Ramos (cell line): ENCODE measurements around the gene TCF23.
"Not testable (repeated sequence)": the region's sequence is repeated elsewhere in the genome, so short reads cannot be mapped to it uniquely, and the experiment has no call there.

ENCODE experiments used
- in situ Hi-C: fragments of 300-500 bp; cut with MboI; formaldehyde crosslinking; loops from one replicate; pipeline ENCODE4 v1.14.3; 2022; ENCODE audit warnings: low sequenced_read_pairs; ENCODE audit not compliant: unreplicated experiment

The TCF23 gene

DNA sequence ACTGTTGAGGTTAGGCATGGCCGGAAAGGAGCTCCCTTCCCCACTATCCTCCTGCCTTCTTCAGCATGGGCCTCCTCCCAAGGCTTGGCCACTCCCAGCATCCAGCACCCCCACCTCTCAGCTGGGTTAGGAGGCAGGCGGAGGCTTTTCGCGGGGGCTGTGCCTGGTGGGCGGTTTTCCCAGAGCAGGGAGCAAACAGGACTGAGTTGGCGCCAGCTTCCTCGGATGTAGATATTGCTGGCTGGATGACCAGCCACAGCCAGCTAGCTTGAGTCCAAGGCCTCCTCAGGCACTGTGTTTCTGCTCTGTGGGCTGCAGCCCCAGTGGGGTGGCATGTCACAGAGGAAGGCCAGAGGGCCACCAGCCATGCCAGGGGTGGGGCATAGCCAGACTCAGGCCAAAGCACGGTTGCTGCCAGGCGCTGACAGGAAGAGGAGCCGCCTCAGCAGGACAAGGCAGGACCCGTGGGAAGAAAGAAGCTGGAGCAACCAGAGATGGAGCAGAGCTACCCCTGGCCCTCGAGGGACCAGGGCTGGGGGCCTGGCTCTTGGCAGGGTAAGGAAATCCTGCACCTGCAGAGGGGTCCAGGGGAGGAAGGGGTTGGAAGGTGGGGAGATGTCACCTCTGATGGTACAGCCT is at the start of gene TCF23:
TSS of gene TCF23 (plus strand) at position 204 of the 639 bp plus-strand sequence. CDS start at position 334, 130 bp downstream.
- in situ Hi-C loops, result no loop called here

DNA sequence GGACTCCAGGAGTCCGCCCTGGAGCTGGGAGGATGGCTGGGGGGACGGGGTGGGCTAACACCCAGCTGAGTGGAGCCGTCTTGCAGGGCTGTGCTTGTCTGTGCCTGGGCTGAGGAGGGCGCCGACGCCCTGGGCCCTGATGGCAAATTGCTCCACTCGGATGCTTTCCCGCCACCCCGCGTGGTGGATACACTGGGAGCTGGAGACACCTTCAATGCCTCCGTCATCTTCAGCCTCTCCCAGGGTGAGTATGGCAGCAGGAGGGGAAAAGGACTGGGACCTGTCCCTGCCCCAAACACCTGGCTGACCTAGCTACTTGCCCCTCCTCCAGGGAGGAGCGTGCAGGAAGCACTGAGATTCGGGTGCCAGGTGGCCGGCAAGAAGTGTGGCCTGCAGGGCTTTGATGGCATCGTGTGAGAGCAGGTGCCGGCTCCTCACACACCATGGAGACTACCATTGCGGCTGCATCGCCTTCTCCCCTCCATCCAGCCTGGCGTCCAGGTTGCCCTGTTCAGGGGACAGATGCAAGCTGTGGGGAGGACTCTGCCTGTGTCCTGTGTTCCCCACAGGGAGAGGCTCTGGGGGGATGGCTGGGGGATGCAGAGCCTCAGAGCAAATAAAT is 49.4 kb upstream of the TCF23 start:
- in situ Hi-C loops, result no loop called here

DNA sequence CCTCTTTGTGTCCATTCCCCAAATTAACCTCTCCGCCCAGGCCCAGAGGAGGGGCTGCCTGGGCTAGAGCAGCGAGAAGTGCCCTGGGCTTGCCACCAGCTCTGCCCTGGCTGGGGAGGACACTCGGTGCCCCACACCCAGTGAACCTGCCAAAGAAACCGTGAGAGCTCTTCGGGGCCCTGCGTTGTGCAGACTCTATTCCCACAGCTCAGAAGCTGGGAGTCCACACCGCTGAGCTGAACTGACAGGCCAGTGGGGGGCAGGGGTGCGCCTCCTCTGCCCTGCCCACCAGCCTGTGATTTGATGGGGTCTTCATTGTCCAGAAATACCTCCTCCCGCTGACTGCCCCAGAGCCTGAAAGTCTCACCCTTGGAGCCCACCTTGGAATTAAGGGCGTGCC is 48.8 kb upstream of the TCF23 start:
- in situ Hi-C loops, result loop anchor here (5.0 kb wide), 1 partner anchor 182 kb away; the partner anchor contains the start of gene TRIM54

- in situ Hi-C loops, result loop anchor here (5.0 kb wide), 1 partner anchor 180 kb away; the partner anchor contains the start of gene TRIM54
Observed at GRCh38 chr2:27102329-27102728, 46.5 kb upstream of the TCF23 start.

DNA sequence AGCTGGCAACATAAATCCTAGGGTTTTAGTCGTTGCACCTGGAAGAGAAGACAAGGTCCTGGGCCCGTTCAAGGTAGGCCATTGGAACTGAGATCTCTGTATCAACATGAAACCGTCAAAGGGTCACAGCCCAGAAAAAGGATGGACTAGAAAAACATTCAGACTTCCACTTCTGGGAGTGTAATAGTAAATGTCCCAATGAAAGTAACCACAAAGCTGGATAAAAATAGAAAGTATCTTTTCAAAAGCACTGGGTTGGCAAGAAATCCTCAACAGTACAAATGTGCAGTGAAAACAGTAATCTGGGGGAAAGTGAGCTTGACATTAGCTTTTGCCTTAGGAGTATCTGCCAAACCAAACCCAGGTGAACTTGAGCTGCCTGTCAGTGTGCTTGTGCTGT is 42.8 kb upstream of the TCF23 start:
- in situ Hi-C loops, result no loop called here

- in situ Hi-C loops, result no loop called here
Observed at GRCh38 chr2:27108221-27108620, 40.6 kb upstream of the TCF23 start.

DNA sequence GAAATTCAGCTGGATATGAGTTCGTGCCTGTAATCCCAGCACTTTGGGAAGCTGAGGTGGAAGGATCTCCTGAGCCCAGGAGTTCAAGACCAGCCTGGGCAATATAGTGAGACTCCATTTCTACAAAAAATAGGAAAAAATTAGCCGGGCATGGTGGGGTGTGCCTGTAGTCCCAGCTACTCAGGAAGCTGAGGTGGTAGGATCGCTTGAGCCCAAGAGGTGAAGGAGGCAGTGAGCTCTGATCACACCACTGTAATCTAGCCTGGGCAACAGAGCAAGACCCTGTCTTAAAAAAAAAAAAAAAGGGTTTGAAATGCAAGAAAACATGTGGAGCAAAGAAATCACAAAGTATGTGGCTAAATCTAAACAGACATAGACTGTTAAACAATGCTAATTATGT is 39.7 kb upstream of the TCF23 start:
- in situ Hi-C loops, result no loop called here

DNA sequence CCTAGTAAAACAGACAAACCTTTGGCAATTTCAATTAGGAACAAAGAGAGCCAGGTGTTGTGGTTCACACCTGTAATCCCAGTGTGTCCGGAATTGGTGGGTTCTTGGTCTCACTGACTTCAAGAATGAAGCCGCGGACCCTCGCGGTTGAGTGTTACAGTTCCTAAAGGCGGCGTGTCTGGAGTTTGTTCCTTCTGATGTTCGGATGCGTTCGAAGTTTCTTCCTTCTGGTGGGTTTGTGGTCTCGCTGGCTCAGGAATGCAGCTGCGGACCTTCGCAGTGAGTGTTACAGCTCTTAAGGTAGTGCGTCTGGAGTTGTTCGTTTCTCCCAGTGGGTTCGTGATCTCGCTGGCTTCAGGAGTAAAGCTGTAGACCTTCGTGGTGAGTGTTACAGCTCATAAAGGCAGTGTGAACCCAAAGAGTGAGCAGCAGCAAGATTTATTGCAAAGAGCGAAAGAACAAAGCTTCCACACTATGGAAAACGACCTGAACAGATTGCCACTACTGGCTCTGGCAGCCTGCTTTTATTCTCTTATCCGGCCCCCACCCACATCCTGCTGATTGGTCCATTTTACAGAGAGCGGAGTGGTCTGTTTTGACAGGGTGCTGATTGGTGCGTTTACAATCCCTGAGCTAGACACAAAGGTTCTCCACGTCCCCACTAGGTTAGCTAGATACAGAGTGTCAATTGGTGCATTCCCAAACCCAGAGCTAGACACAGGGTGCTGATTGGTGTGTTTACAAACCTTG is 38.0 kb upstream of the TCF23 start:
- in situ Hi-C loops, result not testable (repeated sequence)

- in situ Hi-C loops, result not testable (repeated sequence)
Observed at GRCh38 chr2:27111392-27112078, 37.3 kb upstream of the TCF23 start.

- in situ Hi-C loops, result no loop called here
Observed at GRCh38 chr2:27115519-27115918, 33.3 kb upstream of the TCF23 start.

DNA sequence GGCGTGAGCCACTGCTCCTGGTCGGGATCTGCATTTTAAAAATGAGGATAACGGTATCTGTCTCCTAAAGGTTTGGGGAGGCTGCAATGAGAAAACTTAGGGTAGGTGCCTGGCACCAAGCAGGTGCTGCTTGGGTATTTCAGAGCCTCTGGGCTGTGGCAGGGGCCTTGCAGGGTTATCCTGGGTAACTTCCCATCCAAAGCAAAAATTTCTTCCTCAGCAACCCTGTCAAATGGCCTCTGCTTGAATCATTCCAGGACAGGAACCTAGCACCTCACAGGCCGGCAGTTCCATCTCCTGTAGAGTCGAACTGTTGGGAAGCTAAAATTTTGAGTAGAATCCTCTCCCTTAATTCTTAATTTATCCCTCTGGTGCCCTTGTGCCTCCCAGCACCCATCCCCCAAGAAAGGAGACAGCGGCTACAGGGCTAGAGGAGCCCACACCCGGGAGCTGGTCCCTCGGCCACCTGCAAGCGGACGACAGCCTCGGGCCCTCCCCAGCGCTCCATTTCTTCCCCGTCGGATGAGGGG is 30.7 kb upstream of the TCF23 start:
- in situ Hi-C loops, result no loop called here

- in situ Hi-C loops, result no loop called here
Observed at GRCh38 chr2:27118525-27119329, 30.1 kb upstream of the TCF23 start, which contains the start of gene CGREF1. TSS of gene CGREF1 (minus strand) at chr2:27119128. CDS start at chr2:27104366, 14,762 bp downstream.

DNA sequence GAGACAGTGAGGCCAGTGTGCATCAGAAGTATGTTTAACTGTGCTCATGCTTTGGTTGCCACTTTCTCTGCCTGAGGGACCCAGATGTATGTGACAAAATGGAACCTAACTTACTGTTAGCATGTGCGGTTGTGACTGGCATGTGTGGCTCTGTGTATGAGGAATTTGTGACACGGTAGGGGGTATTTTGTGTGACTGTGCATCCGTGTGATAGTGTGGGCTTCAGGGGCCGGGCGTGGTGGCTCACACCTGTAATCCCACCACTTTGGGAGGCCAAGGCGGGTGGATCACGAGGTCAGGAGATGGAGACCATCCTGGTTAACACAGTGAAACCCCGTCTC is 29.5 kb upstream of the TCF23 start:
- in situ Hi-C loops, result not testable (repeated sequence)

DNA sequence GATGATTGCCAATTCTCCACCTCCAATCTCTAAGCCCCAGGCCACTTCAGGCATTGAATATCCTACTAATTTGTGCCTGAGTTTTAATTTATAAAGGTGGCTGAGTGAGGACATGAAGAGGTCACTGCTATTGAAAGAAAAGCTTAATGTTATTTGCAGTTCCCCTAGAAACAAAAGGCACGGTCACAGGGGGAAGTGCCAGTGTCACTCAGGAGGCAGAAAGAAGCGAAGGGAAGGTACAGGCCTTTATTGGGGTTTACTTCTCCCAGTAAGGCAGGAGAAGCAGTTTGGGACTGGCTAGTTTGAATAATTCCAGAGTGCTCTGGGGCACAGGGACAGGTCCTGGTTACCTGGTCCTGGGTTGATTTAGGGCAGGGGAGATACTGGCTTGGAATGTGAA is 26.9 kb upstream of the TCF23 start:
- in situ Hi-C loops, result no loop called here

DNA sequence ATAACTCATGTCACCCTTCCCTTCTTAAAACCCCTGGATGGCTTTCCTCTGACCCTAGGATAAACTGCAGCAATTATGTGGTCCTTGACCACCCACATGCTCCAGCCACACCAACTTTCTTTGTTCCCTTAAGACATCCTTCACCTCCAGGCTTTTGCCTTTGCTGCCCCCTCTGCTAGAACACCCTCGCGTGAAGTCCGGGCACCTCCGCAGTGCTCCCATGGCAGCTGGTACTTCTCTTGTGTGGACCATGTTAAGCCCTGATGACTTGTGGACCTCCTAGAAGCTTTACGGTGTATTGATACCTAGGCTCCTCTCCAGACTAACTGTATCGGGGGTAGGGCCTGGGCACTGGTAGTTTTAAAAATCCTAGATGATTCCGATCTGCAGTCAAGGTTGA is 26.0 kb upstream of the TCF23 start:
- in situ Hi-C loops, result no loop called here

DNA sequence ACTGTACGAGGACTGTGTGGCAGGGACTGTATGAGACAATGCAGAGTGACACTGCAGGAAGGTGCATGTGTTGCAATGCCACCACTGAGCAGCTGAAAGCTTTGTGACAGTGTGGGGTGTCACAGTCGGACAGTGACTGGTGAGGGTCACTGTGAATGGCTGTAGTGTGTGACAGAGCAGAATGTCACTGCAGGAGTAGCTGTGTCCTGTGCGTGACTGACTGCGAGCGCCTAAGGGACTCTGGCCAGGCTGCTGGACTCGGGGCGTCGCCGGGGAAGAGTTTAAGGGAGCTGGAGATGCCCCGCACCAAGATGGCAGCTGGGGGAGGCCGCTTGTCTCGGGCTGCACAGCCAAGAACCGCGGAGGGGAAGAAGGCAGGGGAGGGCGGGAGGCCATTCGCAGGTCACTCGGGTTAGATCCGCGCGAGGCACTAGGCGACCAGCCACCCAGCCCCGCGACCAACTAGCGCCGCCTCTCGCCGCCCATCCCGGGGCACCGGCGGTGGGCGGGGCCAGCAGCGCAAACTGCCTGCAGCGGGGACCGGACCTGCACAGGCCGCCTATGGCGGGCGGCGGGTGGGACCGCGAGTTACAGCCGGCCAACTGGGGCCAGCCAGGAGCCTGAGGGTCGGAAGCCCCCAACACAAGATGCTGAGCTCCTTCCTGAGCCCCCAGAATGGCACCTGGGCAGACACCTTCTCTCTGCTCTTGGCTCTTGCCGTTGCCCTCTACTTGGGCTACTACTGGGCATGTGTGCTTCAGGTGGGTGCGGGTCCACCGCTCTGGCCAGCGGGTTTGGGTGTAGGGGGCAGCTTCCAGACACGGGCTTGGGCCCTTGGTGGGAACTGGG is 25.3 kb upstream of the TCF23 start, which contains the start of gene ABHD1:
TSS of gene ABHD1 (plus strand) at position 514 of the 849 bp plus-strand sequence. CDS start at position 648, 134 bp downstream.
- in situ Hi-C loops, result no loop called here

DNA sequence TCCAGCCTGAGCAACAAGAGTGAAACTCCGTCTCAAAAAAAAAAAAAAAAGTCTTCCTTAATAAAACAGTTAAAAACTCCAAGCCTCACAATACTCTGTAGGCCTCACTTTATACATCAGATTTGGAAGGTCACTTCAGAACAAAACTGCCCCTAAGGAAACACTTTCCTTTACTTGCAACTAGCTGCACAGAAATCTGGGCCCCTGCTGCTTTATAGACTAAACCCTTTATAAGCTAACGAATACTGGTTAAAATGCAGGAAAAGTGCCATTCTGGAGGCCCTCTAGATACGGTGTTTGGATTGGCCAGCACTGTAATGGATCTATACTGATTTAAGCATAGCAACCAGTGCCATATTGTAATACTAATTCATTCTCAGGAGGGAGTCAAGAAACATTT is 23.7 kb upstream of the TCF23 start:
- in situ Hi-C loops, result no loop called here

GRCh38 chr2:27126252-27126710 is 22.5 kb upstream of the TCF23 start:
- in situ Hi-C loops, result no loop called here
